Head of caudate nucleus (tissue), 42 donors: ENCODE measurements around the gene PRR33.

Experiments
- DNase-seq, 42 donors: peaks; one replicate each; pipeline versions ENCODE4 v3.0.0 to v3.0.0-alpha.2; 2020 to 2021; ENCODE audit warnings: mixed read lengths in 7 of 42
- intact Hi-C: fragments of 100-400 bp; cut with DNase I; formaldehyde crosslinking; loops from one replicate; pipeline ENCODE4 v1.15.0; 2022

PRR33 gene

DNA sequence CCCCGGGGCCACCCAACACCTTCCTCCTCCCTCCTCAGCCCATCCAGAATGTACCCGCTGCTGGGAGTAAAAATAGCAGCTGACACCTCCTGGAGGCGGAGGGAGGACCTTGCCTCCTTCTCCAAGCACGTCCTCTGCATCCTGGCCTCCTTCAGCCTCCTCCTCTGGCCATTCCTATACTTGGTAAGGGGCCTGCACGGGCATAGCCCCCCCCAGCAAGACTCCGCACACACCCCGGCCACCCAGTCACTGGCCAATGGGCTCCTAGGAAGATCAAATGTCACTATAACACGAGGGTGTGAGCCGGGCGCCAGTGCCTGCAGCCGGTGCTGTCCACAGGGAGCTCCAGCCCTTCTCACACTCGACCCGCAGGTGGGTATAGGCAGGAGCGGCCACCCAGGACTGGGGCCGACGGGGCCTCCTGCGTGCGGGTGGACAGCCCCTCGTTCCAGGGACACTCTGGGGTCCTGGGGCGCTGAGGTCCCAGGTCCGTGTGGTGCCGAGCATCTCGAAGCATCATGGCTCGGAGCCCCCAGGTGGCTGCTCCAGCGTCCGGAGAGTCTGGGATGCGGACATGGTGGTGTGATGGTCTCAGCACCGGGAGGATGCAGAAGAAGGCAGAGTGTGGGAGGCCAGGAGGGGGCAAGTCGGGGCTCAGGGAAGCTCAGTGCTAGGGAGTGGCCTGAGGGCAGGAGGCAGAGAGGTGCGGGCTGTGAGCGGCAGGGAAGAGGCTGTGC is 27.9 kb upstream of the PRR33 start, which contains the start of gene TNNT3:
Gene TNNT3 (plus strand): TSS at position 313 of the 737 bp plus-strand sequence. CDS start 3,172 bp downstream, outside the sequence.
- intact Hi-C loops = no loop called here
- peak in 3 of 42 donors; percentile 7 to 29 (median 25) for DNase-seq

- no peak for DNase-seq
- intact Hi-C loops = no loop called here
These were observed 27.0 kb upstream of the PRR33 start for GRCh38 chr11:1918436-1919315.

DNA sequence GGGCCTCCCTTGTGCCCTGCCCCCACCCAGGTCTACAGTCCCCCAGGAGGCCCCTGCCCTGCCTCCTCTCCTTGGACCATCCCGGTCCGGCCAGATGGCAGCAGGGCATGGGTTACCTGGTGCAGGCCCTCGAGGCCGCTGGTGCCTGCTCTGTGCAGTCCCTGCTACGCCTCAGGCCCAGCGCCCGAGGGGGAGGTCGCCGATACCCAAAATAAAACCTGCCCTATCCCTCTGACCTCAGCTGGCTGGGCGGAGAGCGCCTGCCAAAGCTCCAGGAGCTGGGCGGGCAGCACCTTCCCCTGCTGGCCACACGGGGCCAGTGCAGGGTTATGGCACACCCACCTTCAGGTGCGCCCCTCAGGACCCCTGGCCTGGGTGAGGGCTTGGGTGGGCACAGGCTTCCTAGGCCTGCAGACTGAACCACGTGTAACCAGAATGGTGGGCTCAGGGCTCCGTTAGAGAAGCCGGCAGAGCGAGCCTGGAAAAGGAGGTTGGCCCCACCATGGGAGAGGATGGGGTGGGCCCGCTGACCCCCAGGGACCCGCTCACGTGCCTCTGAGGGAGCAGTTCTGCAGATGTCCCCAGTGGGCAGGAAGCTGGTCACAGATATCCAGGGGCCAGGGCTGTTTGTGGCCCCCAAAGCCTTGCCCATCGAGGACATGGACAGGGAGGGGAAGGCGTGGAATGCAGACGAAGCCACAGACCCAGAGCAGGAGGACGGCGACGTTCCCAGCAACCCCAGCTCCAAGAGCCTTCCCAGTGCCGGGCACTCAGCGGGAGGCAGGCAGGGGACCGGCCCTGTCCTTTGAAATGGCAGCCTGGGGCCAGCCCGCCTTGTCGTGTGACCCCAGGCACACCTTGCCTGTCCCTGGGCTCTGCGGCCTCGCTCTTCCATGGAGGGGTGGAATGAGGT is 26.1 kb upstream of the PRR33 start:
- no peak for DNase-seq
- intact Hi-C loops = no loop called here

DNA sequence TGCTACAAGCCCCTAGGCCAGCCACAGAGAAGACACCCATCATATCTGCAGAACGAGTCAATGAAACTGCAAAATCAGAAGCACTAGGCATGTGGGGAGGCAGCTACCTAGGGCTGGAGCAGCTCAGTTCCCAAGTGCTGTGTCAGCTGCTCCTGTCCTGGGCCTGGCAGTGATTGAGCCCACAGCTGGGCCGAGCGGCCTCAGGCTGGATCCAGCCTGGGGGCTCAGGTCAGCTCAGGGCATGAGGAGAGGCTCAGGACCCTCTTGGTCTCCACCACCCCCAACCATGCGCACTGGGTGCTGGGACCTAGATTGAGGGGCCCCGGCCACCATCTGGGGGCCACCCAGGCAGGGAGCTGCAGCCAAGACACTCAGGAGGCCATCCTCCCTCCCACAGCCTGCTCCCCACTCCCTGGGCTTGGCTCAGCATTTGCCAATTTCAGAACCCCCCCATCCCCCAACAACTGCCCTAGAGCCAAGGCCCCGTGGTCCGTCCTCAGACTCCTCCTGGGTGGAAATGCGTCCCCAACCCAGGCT is 25.4 kb upstream of the PRR33 start:
- intact Hi-C loops = loop anchor here (1.0 kb wide), 1 partner anchor 24 kb away; no protein-coding TSS in a partner anchor
- no peak for DNase-seq

GRCh38 chr11:1916132-1916985 is 24.7 kb upstream of the PRR33 start:
- intact Hi-C loops = loop anchor here (1.0 kb wide), 1 partner anchor 23 kb away; no protein-coding TSS in a partner anchor
- no peak for DNase-seq

DNA sequence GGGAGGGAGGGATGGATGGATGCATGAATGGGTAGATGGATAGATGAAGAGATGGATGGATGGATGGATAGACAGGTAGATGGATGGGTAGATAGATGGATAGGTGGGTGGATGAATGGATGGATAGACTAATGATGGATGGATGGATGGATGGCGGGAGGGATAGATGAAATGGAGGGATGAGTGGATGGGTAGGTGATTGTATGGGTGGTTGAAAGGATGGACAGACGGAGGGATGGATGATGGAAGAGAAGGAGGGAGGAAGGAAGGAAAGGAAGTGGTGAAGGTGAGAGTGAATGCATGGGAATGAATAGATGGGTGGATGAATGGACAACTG is 24.1 kb upstream of the PRR33 start:
- DNase-seq = no peak
- intact Hi-C loops = loop anchor here (1.0 kb wide), 1 partner anchor 22 kb away; no protein-coding TSS in a partner anchor

GRCh38 chr11:1913271-1914060 is 21.8 kb upstream of the PRR33 start:
- no peak for DNase-seq
- intact Hi-C loops = no loop called here

- intact Hi-C loops = no loop called here
These were observed 20.7 kb upstream of the PRR33 start for GRCh38 chr11:1912289-1912878.

GRCh38 chr11:1909524-1909923 is 17.8 kb upstream of the PRR33 start:
- no peak for DNase-seq
- intact Hi-C loops = no loop called here

More at GRCh38 chr11:1912289-1912878, 20.7 kb upstream of the PRR33 start:
- no peak for DNase-seq

DNA sequence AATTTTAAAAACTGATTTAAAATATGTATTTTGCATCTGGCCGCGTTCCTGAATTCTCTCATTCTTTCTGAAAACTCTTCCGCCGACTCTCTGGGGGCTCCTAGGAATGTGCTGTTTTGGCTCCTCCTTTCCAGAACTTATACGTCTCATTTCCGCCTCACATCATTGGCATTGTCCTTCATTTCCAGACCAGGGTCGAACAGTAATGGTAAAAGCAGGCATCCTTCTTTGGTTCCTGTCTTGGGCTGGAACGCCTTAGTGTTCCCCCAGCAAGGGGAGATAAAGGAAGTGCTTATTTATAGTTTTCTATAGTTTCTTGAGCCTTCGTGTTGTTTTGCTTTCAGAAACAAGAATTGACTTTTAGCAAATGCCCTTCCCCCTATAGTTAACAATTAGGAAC is 16.9 kb upstream of the PRR33 start:
- intact Hi-C loops = no loop called here
- no peak for DNase-seq

DNA sequence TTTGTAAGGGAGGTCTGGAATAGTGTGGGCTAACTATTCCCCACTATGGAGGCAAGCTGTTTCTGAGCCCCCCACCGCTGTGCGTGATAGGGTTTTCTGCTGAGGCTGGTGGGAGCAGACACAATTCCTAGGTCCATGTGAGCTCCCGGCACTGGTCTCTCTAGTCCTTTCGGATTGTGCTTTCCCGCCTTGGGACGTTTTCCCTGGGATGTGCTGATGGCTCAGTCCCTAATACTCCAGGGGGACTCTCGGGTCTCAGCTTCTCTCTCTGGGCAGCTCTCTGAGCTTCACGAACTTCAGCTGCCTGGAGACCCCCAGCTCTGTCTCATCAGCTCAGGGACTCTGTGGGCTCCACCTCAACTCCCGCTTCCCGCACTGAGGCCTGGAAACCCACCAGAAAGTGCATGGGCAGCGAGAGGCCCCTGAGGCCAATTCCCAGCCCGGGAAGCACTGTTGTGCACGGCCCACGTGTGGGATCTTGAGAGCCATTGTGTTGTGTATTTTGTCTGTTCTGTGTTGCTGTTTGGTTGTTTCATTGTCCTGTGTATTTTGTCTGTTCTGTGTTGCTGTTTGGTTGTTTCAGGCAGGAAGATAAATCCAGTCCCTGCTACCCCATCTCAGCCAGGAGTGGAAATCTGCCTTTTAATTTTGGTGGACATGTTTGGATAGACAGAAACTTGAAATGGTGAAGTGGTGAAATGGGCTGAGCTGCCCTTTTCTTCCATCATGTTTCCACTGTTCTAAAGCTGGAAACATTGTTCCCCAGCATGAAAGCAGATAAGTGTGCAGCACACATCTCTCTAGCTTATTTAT is 15.1 kb upstream of the PRR33 start:
- peak in 1 of 42 donors; percentile 10 for DNase-seq
- intact Hi-C loops = no loop called here

DNA sequence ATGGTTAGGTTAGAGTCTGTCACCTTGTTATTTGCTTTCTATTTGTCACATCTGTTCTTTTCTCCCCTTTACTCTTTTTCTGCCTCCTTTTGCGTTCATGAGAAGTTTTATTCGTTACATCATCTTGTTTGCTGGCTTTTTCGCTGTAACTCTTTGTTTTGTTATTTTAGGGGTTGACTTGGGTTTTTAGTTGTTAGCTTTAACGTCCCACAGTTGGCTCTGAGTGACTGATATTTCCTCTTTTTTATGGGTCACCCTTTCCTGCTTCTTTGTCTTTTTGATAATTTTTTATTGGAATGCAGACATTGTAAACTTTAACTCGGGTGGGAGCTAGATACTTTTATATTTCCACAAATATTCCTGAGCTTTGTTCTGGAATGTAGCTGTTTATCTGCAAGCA is 14.5 kb upstream of the PRR33 start:
- no peak for DNase-seq
- intact Hi-C loops = no loop called here

DNA sequence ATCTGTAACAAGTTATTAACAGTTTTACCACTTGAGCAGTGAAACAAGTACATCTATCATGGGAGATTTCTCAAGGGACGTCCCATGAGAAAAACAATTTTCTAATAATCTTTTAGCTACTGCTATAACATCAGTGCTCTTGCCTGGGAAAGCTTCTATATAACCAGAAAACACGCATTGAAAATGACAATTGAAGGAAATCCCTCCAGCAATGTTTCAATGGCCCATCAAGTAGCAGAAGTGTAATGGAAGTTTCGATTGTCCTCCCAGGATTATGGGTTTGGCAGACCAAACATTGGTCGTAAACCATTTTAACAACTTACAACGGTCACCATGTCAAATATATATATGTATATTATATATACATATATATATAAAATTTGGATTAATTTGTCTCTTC is 8.0 kb upstream of the PRR33 start:
- DNase-seq = no peak
- intact Hi-C loops = no loop called here

- no peak for DNase-seq
- intact Hi-C loops = no loop called here
These were observed 7.4 kb upstream of the PRR33 start for GRCh38 chr11:1899090-1899489.

- intact Hi-C loops = no loop called here
- DNase-seq = peak in 5 of 42 donors; percentile 16 to 38 (median 29)
These were observed 5.2 kb upstream of the PRR33 start for GRCh38 chr11:1896923-1897322.

DNA sequence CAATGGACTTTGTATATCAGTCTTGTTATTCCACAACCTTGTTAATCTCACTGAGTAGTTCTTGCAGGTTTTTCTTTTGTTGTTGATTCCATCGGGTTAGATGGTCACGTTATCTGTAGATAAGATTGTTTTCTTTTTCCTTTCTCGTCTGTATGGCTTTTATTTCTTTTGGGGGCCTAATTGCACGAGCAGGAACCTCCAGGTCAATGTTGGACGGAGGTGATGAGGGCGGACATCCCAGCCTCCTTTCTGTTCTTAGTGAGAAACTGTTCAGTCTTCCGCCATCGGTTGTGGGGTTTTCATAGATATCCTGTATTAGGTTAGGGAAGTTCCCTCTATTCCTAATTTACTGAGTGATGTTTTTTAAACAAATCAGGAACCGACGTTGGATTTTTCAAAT is 4.8 kb upstream of the PRR33 start:
- no peak for DNase-seq
- intact Hi-C loops = no loop called here
